Cardiac fibroblast (primary cell): ENCODE results near the gene MMS22L.

ENCODE experiments used
- DNase-seq, 2 donors: peaks; one replicate each; pipeline versions ENCODE4 v3.0.0 to v3.0.0-alpha.2; 2010; ENCODE audit warnings: low read depth in 2 of 2
- H3K4me3 ChIP-seq, 2 donors: replicated peaks in 1 of 2; 1 replicate in 1 of 2; 2 replicates in 1 of 2; pipeline ENCODE4 v1.5.1; 2011; ENCODE audit warnings: low read depth in 2 of 2, low read length in 2 of 2, mild to moderate bottlenecking in 2 of 2, moderate library complexity in 1 of 2
- TF ChIP-seq, protein P1 (sequence below): IDR thresholded peaks from one replicate; pipeline ENCODE4 v1.5.1; 2011; ENCODE audit warnings: low read depth, mild to moderate bottlenecking, low read length, inconsistent platforms

MMS22L gene

DNA sequence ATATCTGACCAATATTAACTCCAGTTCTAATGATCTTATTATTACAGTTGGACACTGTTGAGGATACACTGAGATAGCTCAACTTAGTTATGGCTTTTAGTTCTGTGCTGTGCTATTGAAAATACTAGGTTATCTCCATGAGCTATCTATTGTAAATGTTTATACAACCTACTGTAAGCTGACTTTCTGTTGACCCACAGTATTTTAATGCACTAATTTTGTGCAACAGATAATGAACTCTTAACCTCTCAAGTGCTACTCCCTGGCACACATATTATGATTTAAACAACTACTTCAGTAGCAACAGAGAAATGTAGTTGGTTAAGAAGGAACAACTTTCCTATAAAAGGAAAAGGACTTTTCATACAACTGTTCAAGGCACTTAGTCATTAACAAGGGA lies 5.2 kb upstream of the MMS22L start:
- DNase-seq = no peak
- TF ChIP-seq, protein P1, sequence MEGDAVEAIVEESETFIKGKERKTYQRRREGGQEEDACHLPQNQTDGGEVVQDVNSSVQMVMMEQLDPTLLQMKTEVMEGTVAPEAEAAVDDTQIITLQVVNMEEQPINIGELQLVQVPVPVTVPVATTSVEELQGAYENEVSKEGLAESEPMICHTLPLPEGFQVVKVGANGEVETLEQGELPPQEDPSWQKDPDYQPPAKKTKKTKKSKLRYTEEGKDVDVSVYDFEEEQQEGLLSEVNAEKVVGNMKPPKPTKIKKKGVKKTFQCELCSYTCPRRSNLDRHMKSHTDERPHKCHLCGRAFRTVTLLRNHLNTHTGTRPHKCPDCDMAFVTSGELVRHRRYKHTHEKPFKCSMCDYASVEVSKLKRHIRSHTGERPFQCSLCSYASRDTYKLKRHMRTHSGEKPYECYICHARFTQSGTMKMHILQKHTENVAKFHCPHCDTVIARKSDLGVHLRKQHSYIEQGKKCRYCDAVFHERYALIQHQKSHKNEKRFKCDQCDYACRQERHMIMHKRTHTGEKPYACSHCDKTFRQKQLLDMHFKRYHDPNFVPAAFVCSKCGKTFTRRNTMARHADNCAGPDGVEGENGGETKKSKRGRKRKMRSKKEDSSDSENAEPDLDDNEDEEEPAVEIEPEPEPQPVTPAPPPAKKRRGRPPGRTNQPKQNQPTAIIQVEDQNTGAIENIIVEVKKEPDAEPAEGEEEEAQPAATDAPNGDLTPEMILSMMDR = no peak
- H3K4me3 ChIP-seq = no peak overlapping the region

GRCh38 chr6:97282238-97282725 lies 734 bp downstream of the MMS22L start:
- DNase-seq = peak in 1 of 2 donors; percentile 4

DNA sequence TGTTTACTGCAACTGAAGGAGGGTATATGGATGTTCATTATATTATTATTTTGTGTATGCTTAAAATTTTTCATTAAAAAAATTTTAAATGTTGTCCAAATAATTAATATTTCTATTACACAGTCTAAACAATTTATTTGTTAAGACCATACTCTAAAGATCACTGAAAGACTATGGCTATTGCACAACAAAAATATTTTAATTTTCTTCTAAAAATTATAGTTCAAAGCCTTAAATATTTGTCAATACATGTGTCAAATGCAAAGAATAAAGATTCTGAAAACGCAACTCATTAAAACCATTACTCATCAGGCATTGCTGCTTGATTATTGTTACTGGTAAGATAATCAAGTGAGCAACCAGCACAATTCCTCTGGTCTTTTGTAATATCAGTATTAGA lies 2.2 kb downstream of the MMS22L start:
- TF ChIP-seq, protein P1 = no peak
- H3K4me3 ChIP-seq = no peak overlapping the region

More at GRCh38 chr6:97282238-97282725, 734 bp downstream of the MMS22L start:
- peak overlapping the region; percentile 93 to 99 for H3K4me3 ChIP-seq
- TF ChIP-seq, protein P1 = no peak

DNA sequence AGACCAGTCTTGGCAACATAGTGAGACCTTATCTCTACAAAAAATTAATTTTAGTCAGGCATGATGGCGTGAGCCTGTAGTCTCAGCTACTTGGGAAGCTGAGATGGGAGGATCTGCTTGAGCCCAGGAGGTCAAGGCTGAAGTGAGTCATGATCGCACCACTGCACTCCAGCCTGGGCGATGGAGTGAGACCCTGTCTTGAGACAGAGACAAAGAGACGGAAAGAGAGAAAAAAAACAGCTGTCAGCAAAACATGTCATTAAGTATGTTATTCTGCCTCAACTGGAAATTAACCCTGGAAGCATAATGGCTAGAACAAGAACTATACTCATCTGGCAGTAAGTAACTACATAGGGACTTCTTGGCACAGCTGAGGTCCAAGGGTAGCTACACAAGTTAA lies 7.2 kb downstream of the MMS22L start:
- TF ChIP-seq, protein P1 = no peak
- no peak for DNase-seq
- no peak overlapping the region for H3K4me3 ChIP-seq

More for the DNA sequence above, 2.2 kb downstream of the MMS22L start:
- DNase-seq = no peak

GRCh38 chr6:97269821-97270220 lies 13.2 kb downstream of the MMS22L start:
- no peak overlapping the region for H3K4me3 ChIP-seq
- TF ChIP-seq, protein P1 = no peak
- DNase-seq = no peak

- H3K4me3 ChIP-seq = no peak overlapping the region
- DNase-seq = no peak
- TF ChIP-seq, protein P1 = no peak
Observed at GRCh38 chr6:97262676-97263075, 20.3 kb downstream of the MMS22L start.

GRCh38 chr6:97246842-97247241 lies 36.2 kb downstream of the MMS22L start:
- no peak for DNase-seq
- TF ChIP-seq, protein P1 = no peak
- no peak overlapping the region for H3K4me3 ChIP-seq
